ENCODE data around the gene HNRNPUL1.
A peak's percentile ranks its signal among the peaks of the same experiment; 100 is the strongest.

Gene HNRNPUL1

GRCh38 chr19:41221514-41222205, 42.5 kb upstream of the HNRNPUL1 start:
- TF ChIP-seq CTCF (IDR thresholded peaks at IDR 0.05; ENCODE audit: low read length, missing control alignments): no peak
- no peak overlapping the region for H3K4me3 ChIP-seq (replicated peaks; ENCODE audit: low read depth, low read length)
- DNase-seq (ENCODE audit: low read depth): no peak

- H3K4me3 ChIP-seq (replicated peaks; ENCODE audit: low read depth, low read length): no peak overlapping the region
- DNase-seq (ENCODE audit: low read depth): no peak
- no peak for TF ChIP-seq CTCF (IDR thresholded peaks at IDR 0.05; ENCODE audit: low read length, missing control alignments)
These were observed 41.9 kb upstream of the HNRNPUL1 start for GRCh38 chr19:41222240-41222639.

GRCh38 chr19:41223431-41224234, 40.5 kb upstream of the HNRNPUL1 start:
- H3K4me3 ChIP-seq (replicated peaks; ENCODE audit: low read depth, low read length): peak overlapping the region; percentile 10
- DNase-seq (ENCODE audit: low read depth): peak; percentile 60
- no peak for TF ChIP-seq CTCF (IDR thresholded peaks at IDR 0.05; ENCODE audit: low read length, missing control alignments)

GRCh38 chr19:41224632-41225031, 39.5 kb upstream of the HNRNPUL1 start:
- no peak overlapping the region for H3K4me3 ChIP-seq (replicated peaks; ENCODE audit: low read depth, low read length)
- no peak for DNase-seq (ENCODE audit: low read depth)
- no peak for TF ChIP-seq CTCF (IDR thresholded peaks at IDR 0.05; ENCODE audit: low read length, missing control alignments)

GRCh38 chr19:41225238-41226052, 38.7 kb upstream of the HNRNPUL1 start:
- H3K4me3 ChIP-seq (replicated peaks; ENCODE audit: low read depth, low read length): peak overlapping the region; percentile 38
- TF ChIP-seq CTCF (IDR thresholded peaks at IDR 0.05; ENCODE audit: low read length, missing control alignments): no peak

GRCh38 chr19:41226053-41226873, 37.9 kb upstream of the HNRNPUL1 start:
- TF ChIP-seq CTCF (IDR thresholded peaks at IDR 0.05; ENCODE audit: low read length, missing control alignments): no peak
- H3K4me3 ChIP-seq (replicated peaks; ENCODE audit: low read depth, low read length): peak overlapping the region; percentile 42
- peak; percentile 92 for DNase-seq (ENCODE audit: low read depth)

More at GRCh38 chr19:41225238-41226052, 38.7 kb upstream of the HNRNPUL1 start:
- DNase-seq (ENCODE audit: low read depth): peak; percentile 99

Measured in fibroblast of pulmonary artery (primary cell).